AG04450 (cell line): ENCODE measurements around the gene MOB1A. TPM values are rescaled to one million over a fixed set of nuclear protein-coding genes. Genes with fewer than 3 reads are reported as not detected.

Experiments
- CTCF ChIA-PET: fragments of 300-600, 350-600 bp; formaldehyde crosslinking; extraction: SDS; loops from one replicate; lab custom pipeline; 2022; ENCODE audit warnings: antibody characterized with exemption, inconsistent platforms; lab: Charles Lee
- POLR2A ChIA-PET: fragments of 350-600 bp; formaldehyde crosslinking; extraction: SDS; loops from one replicate; lab custom pipeline; 2021; ENCODE audit warnings: antibody characterized with exemption, inconsistent platforms; lab: Yijun Ruan, JAX
- DNase-seq: peaks from one replicate; pipeline ENCODE4 v3.0.0-alpha.2; 2011; ENCODE audit warnings: low read depth, low spot score
- H3K27ac ChIP-seq: one replicate; pipeline ENCODE4 v1.5.1; 2012; ENCODE audit warnings: low read depth, low read length, control low read depth
- H3K27me3 ChIP-seq: one replicate; pipeline ENCODE4 v1.6.0; 2012; ENCODE audit warnings: low read length; ENCODE audit not compliant: control insufficient read depth, insufficient read depth
- H3K4me3 ChIP-seq: 2 replicates; pipeline ENCODE4 v1.5.1; 2011; ENCODE audit warnings: mild to moderate bottlenecking, low read depth, low read length, control low read depth
- H3K9me3 ChIP-seq: 2 replicates; pipeline ENCODE4 v1.5.1; 2012; ENCODE audit warnings: low read length; ENCODE audit not compliant: control insufficient read depth, insufficient read depth
- polyA plus RNA-seq: library from polyadenylated mRNA; depleted of rRNA; stranded (reverse); fragments of >200 nt; gene quantifications from 2 replicates; pipeline ENCODE4 v1.2.3, GENCODE V29; 2011
- TF ChIP-seq, protein P1 (sequence below): IDR thresholded peaks from 2 replicates; pipeline ENCODE4 v1.5.1; 2011; ENCODE audit warnings: low read depth, low read length, control low read depth, inconsistent platforms

Gene MOB1A
- polyA plus RNA-seq, 1 experiment, result 59.7 TPM

DNA sequence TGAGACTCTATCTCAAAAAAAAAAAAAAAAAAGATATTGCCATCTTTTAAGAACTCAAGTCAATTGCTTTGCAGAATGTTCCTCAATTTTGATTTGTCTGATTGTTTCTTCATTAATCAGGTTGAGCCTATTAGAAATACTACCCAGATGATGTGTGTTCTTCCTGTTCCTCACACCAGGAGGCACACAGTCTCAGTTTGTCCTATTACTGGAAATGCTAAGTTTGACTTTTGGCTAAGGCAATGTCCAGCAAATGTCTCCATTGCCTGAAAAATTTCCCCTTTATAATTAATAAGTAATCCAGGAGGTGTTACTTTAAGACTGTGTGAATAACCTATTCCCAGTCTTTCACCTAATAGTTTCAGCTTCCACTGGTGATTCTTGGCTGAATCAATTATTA is 59.3 kb downstream of the MOB1A start:
- ChIA-PET CTCF (interaction anchor here (1.5 kb wide), 1 partner anchor 28 kb away, joined by 10 read pairs; the partner anchor contains the start of gene BOLA3), POLR2A (interaction anchor here (0.6 kb wide), 1 partner anchor 868 kb away, joined by 3 read pairs; no protein-coding TSS in a partner anchor)
- no peaks in the 10 kb centered on the region for H3K27me3 ChIP-seq
- TF ChIP-seq, protein P1, sequence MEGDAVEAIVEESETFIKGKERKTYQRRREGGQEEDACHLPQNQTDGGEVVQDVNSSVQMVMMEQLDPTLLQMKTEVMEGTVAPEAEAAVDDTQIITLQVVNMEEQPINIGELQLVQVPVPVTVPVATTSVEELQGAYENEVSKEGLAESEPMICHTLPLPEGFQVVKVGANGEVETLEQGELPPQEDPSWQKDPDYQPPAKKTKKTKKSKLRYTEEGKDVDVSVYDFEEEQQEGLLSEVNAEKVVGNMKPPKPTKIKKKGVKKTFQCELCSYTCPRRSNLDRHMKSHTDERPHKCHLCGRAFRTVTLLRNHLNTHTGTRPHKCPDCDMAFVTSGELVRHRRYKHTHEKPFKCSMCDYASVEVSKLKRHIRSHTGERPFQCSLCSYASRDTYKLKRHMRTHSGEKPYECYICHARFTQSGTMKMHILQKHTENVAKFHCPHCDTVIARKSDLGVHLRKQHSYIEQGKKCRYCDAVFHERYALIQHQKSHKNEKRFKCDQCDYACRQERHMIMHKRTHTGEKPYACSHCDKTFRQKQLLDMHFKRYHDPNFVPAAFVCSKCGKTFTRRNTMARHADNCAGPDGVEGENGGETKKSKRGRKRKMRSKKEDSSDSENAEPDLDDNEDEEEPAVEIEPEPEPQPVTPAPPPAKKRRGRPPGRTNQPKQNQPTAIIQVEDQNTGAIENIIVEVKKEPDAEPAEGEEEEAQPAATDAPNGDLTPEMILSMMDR, result peak; percentile 28
- peaks cover 17% of the 10 kb centered on the region for H3K9me3 ChIP-seq
- H3K4me3 ChIP-seq, result no peak overlapping the region
- H3K27ac ChIP-seq, result no peak overlapping the region
- no peak for DNase-seq

GRCh38 chr2:74111380-74111779 is 67.3 kb downstream of the MOB1A start:
- DNase-seq, result no peak
- POLR2A ChIA-PET, result interaction anchor here (0.6 kb wide), 1 partner anchor 15 kb away, joined by 3 read pairs; no protein-coding TSS in a partner anchor
- Histone ChIP-seq H3K4me3 (no peak overlapping the region), H3K9me3 (no peaks in the 10 kb centered on the region), H3K27me3 (no peaks in the 10 kb centered on the region), H3K27ac (no peak overlapping the region)
- TF ChIP-seq, protein P1, result no peak
- CTCF ChIA-PET, result interaction anchor here (1.5 kb wide), 1 partner anchor 14 kb away, joined by 4 read pairs; no protein-coding TSS in a partner anchor

DNA sequence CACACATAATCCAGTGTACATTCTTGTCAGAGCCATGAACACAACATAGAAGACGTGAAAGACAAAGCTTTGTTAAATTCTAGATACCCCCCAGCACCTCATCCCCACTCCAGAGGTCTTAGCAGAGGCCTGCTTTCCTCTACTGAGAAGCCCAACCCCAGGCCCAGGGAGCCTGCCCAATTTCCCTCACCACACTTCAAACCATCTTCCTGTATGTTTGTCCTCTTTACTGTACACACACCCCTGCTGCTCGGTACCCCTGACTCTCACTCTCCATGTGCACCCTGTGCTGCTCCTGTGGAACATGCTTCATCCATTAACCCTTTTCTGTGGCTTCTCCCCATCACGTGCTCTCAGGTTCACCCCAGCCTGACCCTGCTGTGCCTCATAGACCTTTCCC is 68.1 kb downstream of the MOB1A start:
- CTCF ChIA-PET, result interaction anchor here (1.1 to 1.5 kb wide), 3 partner anchors 10 to 284 kb away, joined by 4 to 5 read pairs (median 4); no protein-coding TSS in a partner anchor
- TF ChIP-seq, protein P1, result no peak
- Histone ChIP-seq H3K27ac (no peak overlapping the region), H3K4me3 (no peak overlapping the region), H3K27me3 (no peaks in the 10 kb centered on the region), H3K9me3 (no peaks in the 10 kb centered on the region)
- POLR2A ChIA-PET, result no interaction called here
- DNase-seq, result no peak

- Histone ChIP-seq H3K4me3 (no peak overlapping the region), H3K27me3 (no peaks in the 10 kb centered on the region), H3K9me3 (no peaks in the 10 kb centered on the region), H3K27ac (no peak overlapping the region)
- CTCF ChIA-PET, result interaction anchor here (1.1 to 1.3 kb wide), 2 partner anchors 11 to 283 kb away, joined by 4 to 5 read pairs; no protein-coding TSS in a partner anchor
- no peak for DNase-seq
- POLR2A ChIA-PET, result no interaction called here
- TF ChIP-seq, protein P1, result no peak
These were observed 69.1 kb downstream of the MOB1A start for GRCh38 chr2:74109551-74109950.

- no peak overlapping the region for H3K27ac ChIP-seq
- TF ChIP-seq, protein P1, result no peak
- no peaks in the 10 kb centered on the region for H3K9me3 ChIP-seq
- POLR2A ChIA-PET, result no interaction called here
- no peaks in the 10 kb centered on the region for H3K27me3 ChIP-seq
- no peak overlapping the region for H3K4me3 ChIP-seq
- DNase-seq, result no peak
- CTCF ChIA-PET, result interaction anchor here (3.0 kb wide), 1 partner anchor 282 kb away, joined by 16 read pairs; no protein-coding TSS in a partner anchor
These were observed 71.6 kb downstream of the MOB1A start for GRCh38 chr2:74107071-74107470.
